Iris pigment epithelial cell (primary cell): Measurements from ENCODE around the gene NPHP3.
A peak's percentile ranks its signal among the peaks of the same experiment; 100 is the strongest.

Experiments used
- DNase-seq: peaks from one replicate; pipeline ENCODE4 v3.0.0-alpha.2; 2011; ENCODE audit warnings: low read depth

Gene NPHP3

DNA sequence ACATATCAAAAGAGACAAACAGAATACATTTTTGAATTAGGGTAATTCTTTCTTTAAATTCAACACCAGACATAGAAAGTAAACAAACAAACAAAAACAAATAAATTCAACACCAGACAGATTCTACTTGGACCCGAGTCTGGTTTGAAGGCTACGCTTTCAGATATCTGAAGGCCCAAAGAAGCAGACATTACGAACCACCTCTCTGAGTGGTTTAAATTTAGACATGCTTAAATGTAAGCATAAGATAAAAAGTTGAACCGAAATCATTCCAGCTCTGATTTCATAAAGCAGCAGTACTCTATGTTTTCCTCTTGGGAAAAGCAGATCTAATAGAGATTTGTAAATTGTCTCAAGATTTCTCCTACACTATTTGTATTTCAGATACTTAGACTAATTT is 32.2 kb downstream of the NPHP3 start:
- no peak for DNase-seq

DNA sequence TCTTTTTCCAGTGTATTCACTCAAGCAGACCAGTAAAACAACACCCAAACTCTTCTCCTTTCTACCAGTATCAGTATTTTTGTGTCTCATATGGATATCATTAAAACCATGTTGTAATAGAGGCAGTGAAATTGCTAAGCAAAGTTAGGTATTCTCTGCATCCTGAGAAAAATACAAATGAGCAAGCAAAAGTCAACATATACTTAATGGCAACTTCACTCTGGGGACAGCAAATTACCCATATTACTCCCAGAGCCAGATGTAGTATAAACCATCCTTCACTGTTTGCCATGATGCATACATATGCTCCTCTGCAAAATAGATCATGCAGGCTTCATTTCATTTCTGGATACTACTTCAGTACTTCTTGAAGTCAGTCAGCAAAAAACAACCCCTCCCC is 40.0 kb downstream of the NPHP3 start:
- DNase-seq: no peak

DNA sequence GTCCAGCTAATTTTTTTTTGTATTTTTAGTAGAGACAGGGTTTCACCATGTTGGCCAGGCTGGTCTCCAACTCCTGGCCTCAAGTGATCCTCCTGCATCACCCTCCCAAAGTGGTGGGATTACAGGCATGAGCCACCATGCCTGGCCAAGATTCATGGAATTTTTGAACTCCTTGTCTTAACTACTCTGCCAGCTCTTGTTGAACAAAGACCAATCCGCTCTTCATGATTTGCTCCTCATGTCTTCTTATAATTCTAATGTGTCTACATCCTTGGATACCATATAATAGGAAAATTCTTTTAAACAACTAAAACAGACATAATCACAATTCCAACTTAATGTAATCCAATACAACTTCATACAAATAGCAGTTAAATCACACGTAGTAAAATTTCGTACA is 40.8 kb downstream of the NPHP3 start:
- no peak for DNase-seq

DNA sequence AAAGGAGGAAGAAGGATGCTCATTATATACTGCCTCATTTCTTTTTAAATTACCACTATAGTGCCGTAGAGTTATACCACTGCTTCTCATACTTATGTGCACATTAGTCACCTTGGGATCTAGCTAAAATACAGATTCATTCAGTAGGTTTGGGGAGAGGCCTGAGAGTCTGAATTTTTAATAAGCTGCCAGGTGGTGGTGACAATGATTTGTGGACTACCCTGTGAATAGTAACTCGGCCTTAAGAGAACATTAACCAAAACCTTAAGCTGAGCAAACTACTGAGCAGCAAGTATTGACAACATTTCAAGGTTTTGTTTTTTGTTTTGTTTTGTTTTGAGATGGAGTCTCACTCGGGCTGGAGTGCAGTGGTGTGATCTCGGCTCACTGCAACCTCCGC is 42.3 kb downstream of the NPHP3 start:
- DNase-seq: no peak

DNA sequence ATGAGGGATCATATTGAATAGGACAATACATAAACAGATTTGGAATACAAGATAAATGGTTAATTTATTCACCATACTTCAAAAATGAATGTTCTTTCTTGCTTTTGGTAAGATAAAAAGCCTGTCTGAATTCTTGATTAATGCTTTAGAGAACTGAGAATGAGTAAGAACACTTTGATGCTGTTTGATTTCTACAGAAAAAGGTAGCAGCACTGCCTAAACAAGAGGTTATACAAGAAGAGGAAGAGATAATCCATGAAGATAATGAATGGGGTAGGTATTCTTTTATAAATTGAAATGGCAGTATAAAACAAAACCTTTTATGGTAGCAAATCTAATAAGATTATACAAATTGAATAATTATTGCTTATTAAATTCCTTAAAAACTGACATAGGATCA is 46.8 kb downstream of the NPHP3 start:
- no peak for DNase-seq

DNA sequence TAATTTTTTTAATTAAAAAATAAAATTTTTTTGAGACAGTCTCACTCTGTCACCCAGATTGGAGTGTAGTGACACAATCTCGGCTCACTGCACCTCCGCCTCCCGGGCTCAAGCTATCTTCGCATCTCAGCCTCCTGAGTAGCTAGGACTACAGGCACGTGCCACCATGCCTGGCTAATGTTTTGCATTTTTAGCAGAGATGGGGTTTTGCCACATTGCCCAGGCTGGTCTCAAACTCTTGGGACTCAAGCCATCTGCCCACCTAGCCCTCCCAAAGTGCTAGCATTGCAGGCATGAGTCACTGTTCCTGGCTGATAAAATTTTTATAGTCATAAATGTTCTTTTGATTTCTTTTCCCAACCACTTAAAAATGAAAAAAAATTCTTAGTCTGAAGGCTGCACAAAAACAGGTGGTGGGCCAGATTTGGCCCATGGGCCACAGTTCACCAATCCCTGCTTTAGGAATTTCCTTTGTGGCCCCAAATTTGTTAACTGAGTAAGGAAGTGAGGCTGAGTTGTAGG is 52.9 kb downstream of the NPHP3 start:
- DNase-seq: peak; percentile 22

DNA sequence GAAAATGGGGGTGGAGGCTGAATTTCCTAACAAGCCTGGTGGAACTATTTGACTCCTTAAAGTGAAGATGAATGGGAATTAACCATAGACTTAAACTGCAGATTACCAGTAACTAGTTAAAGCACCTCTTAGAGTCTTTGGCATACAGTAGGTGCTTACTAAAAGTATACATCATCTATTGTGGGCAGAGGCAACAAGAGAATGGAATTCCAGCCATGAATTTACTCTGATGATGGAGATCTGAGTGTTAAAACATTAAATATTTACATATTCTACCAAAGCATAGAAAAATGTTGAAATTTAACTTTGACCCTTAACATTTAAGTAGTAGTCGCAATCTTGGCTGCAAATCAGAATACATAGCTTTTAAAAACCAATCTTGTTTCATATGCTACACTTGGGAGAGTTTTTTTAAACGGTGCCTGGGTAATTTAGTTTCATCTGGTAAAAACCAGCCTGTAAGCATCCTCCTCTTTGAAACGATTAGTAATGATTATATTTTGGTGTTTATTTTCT is 56.9 kb downstream of the NPHP3 start:
- no peak for DNase-seq

DNA sequence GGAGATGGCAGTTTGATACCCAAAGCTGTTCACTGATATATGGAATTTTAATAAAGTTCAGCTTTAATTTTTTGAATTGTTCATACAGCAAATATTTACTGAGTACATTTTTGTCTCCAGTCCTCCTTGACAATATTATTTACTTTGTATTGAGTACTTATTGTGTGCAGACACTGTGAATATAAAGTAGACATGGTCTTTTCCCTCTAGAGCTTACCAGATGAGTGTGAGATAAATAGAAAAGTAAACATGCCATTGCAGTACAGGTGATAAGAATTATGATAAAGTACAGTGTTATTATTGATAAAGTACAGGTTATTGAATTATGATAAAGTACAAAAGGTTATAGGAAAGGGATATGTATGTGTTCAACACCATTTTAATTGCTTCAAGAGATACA is 60.0 kb downstream of the NPHP3 start:
- DNase-seq: no peak

DNA sequence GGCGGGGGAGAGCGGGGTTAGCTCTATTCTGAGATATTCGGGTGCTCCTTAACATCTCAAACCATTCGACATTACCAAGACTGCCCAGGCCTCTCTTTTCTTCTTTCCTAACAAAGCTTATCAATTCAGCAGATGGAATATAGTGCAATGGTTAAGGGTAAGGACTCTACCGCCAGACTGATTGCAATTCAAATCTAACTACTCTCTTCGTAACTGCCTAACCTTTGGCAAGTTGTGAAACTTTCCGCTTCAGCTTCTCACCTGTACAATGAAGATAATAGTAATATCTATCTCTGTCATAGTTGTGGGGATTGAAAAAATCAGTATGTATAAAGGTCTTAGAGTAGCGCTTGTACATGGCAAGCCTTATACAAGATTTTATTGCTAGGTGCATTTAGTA is 61.1 kb downstream of the NPHP3 start:
- no peak for DNase-seq

DNA sequence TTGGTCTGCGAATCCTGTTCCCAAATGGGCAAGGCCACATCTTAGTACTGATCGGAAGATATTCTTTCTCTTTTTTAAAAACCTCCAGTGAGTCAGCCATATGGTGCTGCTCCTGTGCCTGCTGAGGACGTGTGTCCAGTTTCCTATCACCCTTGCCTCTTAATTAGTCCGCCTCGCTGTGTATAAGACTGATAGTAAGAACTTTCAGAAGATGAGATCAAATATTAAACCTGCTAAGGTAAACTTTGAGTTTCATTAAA is 61.5 kb downstream of the NPHP3 start:
- peak; percentile 40 for DNase-seq

DNA sequence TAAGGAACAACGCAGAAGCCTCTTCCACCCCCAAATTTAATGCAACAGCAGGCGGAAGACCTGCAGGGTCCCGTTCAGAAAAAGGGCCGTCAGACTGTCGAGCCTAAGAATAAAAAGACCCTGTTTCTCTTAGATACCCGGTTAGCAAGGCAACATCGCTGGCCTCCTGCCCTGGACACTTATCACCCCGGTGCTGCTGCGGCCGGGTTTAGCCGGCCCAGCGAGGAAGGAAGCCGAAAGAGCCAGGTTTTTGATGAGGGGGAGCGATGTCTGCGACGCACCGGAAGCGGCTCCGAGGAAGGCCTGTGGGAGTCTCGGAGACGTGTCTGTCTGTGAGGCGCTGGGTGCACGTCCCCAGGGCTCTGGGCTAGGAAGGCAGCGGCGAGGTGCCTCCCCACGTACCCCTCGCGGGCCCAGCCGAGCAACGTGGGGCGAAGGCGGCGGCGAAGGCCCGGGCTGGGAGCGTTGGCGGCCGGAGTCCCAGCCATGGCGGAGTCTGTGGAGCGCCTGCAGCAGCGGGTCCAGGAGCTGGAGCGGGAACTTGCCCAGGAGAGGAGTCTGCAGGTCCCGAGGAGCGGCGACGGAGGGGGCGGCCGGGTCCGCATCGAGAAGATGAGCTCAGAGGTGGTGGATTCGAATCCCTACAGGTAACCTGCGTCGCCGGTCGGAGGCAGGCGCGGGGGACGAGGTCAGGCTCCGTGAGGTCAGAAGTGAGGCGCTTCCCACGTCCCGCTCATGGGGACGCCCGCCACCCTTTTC is 62.0 kb downstream of the NPHP3 start, which contains the start of gene UBA5:
TSS of gene UBA5 (plus strand) at position 278 of the 759 bp plus-strand sequence. CDS start at position 487, 209 bp downstream.
- DNase-seq: peak; percentile 63

DNA sequence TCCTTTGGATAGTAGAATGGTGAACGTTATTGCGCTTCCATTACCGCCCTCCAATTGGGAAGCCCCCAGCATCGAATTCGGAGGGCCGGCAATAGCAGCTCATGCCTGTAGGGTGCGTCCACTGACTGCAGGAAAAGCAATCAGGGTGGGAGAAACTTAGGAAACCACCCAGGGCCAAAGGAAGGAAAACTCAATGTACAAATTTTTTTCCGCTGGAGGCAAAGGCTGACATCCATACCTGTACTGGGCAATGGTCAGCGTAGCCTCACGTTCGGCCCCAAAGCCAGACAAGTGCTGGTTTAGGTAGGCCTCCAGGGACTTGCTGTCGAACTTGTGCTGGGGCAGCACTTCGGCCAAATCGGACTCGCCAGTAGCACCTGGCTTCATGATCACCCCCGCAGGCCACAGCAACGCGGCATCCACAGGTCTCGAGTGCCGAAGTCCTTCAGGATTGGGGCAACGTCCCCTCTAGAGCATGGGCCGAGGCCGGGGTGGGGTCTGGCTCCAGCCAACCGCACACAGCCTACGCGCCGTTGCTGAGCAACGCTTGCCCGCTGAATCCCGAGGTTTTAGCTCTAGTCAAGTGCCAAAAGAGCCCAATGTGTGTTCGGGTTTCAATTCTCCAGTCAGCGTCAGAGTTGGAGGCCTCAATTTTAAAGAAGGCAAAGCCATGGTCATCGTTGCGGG is 62.7 kb downstream of the NPHP3 start, which contains the start of gene ACAD11:
TSS of gene ACAD11 (minus strand) at position 445 of the 687 bp plus-strand sequence. CDS start at position 387, 58 bp downstream.
- DNase-seq: peak; percentile 74

DNA sequence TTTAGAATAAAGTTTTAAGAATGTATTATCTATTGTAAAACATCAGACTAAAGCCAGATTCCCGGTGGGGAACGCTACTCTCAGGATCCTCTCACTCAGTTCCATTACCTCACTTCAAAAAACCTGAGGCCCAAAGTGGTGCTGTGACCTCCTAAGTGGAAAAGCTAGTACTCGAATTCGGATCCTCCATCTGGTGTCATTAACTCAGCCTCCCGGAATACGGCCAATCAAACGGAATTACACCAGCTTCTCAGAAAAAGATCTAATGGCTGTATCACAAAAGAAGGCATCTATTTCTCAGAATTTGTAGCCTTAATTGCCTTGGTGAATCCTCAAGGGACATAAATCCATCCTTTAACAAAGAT is 63.2 kb downstream of the NPHP3 start:
- DNase-seq: no peak

DNA sequence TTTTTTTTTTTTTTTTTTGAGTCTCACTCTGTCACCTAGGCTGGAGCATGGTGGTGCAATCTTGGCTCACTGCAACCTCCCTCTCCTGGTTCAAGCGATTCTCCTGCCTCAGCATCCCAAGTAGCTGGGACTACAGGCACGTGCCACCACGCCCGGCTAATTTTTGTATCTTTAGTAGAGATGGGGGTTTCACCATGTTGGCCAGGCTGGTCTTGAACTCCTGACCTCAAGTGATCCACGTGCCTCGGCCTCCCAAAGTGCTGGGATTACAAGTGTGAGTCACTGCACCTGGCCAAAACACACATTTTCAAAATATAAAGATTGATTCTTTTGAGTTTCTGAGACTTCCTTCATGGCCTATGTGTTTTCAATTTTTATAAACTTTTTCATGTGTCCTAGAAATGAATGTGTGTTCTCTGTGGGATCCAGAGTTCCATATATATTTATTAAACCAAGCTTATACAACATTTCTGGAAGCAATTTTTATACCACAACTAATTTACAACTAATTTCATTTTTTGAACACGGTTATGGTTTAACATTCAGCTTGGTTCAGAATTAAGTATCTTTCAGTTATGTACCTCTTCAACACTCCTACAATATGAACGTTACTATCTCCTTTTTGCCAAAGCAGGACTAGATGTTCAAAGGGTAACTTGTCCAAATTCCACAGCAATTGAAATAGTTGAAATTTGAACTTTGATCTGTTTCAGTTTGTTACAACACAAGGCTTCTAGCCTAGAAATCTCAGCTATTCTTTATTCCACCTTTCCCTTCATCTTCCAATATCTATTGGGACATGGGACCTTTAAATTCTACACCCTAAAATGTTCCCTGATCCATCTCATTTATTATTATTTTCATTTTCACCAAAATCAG is 64.1 kb downstream of the NPHP3 start:
- no peak for DNase-seq

DNA sequence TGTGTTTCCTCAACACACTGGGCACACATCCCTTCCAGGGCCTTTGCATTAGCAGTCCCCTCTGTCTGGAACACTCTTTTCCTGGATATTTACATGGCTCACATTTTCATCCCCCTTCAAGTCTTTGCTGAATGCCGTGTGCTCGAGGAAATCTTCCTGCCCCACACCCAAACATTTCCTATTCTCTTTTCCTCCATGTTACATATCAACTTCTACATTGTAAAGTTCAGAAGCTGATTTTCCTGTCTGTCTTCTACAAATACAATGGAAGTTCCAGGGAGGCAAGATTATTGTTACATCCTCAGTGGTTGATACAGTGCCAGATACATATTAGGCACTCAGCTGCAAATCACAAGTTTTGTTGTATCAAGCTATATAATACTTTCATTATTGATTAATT is 66.7 kb downstream of the NPHP3 start:
- no peak for DNase-seq

DNA sequence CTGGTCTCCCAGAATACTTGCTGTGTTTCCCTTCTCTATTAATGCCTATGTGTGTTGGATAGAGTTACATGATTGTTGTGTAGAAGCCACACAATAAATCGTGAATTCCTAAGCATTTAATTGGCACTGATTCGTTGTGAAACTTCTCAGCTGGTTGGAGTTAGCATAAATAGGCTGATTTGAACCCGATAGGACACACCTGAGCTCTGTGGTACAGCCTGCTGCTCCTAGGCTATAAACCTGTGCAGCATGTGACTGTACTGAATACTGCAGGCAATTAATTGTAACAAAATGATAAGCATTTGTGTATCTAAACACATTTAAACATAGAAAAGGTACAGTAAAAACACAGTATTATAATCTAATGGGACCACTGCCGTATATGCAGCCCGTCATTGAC is 67.5 kb downstream of the NPHP3 start:
- no peak for DNase-seq

DNA sequence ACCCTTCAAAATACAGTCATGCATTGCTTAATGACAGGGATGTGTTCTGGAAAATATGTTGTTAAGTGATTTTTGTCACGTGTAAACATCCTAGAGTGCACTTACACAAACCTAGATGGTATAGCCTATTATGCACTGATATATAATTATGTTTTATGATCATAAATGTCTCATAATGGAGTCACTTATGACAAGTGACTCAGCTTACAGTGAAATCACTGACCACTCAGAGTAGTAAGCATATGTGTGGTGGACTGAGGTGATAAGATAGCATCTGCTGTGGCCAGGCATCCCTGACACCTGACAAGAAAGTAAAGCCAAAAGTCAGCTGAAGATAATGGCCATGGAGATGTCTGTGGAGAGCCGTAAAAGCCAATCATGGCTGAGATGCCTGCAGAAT is 68.0 kb downstream of the NPHP3 start:
- no peak for DNase-seq

DNA sequence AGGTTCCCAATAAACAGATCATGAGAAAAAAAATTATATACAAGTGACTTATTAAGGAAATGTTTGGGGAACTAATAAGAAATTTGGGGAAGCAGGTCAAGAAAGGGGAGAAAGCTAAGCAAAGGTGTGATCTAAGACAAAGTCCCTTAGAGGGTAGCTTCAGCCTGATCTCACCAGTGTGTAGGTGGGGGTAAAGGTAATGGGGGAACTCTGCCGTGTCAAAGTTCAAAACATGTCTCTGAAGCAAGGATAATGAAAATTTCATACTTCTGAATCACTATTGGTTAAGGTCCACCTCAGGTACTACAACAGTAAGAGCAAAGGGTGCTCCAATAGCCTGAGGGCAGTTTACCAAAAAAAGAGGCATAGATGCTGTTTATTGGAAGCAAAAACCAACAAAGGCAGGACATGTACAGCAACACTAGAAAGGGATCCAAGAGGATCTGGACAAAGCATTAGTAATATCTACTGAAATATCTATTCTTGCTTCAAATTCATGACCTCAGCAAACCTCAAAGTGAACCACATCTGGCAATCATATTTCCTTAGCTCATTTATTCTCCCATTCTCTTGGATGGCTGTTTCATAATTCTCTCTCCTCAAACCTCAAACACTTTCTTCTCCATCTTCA is 69.5 kb downstream of the NPHP3 start:
- peak; percentile 60 for DNase-seq

DNA sequence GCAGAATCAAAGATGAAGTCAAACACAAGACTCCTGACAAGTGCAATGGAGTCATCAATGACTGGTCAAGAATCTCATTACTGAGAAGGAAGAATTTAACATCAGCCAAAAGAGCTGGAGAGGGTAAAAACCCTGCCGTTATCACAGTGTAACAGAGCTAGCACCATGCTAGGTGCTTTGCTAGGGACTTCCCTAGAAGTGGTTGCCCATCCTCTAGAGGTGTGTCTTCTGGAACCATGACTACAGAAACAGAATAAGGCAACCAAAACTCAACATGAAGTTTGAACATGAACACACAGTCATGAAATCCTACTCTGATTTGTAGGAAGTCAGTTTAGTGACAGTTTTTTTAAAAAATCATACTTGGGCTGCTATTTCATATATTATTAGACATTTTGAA is 72.1 kb downstream of the NPHP3 start:
- DNase-seq: no peak

DNA sequence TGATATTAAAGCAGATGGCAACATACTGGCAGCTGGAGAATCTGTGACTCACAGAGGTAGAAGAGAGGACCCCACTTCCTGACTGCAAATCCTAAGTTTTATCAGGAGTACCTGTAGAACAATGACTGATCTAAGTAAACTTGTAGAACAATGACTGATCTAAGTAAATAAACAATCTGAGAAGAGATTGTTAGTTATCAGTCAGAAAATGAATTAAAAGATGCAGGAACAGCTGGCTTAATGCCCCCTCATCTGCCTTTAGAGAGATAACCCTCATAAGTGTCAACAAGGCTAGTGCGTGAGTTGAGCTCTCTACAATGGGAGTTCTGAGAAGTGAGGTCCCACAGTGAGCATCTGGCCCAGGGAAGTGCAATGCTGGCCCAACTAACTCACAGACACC is 77.2 kb downstream of the NPHP3 start:
- DNase-seq: no peak

DNA sequence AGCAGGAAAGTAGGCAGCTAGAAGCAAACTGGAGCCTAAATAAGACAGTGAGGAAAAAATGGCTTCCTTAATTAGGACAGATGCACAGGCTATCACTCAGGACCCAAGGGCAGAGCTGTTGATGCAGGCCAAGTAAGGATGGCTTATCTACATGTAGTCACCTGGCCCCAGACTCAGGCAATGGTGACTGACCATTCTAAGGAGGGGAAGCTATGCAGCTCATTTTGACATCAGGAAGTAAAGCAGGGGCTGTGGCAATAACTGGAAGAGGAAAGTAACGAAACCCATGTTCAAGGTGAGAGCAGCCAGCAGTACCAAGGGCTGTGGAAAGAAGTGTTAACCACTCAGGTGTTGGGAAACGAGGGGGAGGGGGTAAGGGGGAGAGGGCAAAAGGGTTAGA is 78.8 kb downstream of the NPHP3 start:
- no peak for DNase-seq

DNA sequence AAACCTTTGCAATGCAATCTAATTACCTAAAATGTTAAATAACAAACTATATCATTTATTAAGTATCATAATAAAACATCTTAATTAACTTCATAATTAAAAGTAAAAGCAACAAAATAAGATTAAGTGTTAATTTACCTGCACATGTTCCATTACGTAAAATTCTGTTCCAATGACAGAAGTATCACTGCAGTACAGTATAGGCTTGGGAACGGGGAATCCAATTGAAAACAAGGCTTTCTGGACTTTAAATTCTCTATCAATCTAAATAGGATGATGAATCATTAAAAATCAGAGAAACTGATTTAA is 79.7 kb downstream of the NPHP3 start:
- DNase-seq: no peak
